ENCODE results near the gene TMC1. TPM values are rescaled to one million over a fixed set of nuclear protein-coding genes. Genes with fewer than 3 reads are reported as not detected.
A peak's percentile ranks its signal among the peaks of the same experiment; 100 is the strongest.

Gene TMC1
- total and polyA plus RNA-seq, 10 of the 15 experiments (the other 5 are each of a cell fraction or from before 2014, with no cell fraction given), result 0.06 to 0.94 (median 0.40) TPM; not detected in 1

DNA sequence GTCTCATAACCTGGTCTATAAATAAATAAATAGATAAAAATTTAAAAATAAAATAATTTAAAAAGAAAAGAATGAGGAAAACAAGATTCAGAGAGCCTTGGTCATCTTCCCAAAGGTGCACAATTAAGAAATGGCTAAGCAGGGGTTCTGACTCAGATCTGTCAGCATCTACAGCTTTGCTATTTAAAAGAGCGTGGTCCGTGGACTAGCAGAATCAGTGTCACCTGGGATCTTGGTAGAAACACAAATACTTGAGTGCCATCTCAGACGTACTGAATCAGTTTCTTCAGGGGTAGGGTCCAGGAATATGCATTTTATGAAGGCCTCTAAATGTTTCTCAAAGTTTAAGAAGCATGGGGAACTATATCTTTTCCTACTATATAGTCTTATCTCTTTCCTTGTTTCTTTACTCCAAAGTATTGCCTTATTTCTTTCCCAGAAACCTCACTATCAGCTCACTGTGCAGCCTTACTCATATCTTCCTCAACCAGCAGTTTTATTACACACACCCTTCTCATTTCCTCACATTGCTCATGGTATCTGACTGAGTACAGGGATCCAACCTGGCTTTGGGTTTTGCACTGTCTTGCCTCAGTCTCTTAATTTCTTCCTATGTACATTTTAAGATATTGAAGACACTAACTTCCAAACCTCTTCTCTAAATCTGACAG is 58.6 kb downstream of the TMC1 start:
- RAD21 ChIA-PET (ENCODE audit: unreplicated experiment), result interaction anchor here (0.6 kb wide), 1 partner anchor 54 kb away, joined by 3 read pairs; no protein-coding TSS in a partner anchor
- in situ Hi-C loops (cut with MboI), result no loop called here

GRCh38 chr9:72581694-72582093 is 60.3 kb downstream of the TMC1 start:
- H3K4me1 ChIP-seq (ENCODE audit: control insufficient read depth, insufficient read depth, low read length), result no peaks in the 10 kb centered on the region
- H3K36me3 ChIP-seq (ENCODE audit: control insufficient read depth in 2 of 2, insufficient read depth in 2 of 2, low read length in 1 of 2), result no peaks in the 10 kb centered on the region
- SMC1A ChIA-PET (ENCODE audit: uncharacterized antibody, unreplicated experiment), result interaction anchor here (1.7 kb wide), 1 partner anchor 106 kb away, joined by 4 read pairs; no protein-coding TSS in a partner anchor
- in situ Hi-C loops (cut with MboI), result no loop called here
- WGBS (ENCODE audit: insufficient coverage, insufficient replicate concordance, low lambda C conversion rate, missing lambda C conversion rate), result 0% methylated on average over 3 of the region's 9 CpGs
- no peak overlapping the region for H3K27ac ChIP-seq (ENCODE audit: control insufficient read depth, insufficient read depth)
- POLR2A ChIA-PET, result no interaction called here
- no peak for ATAC-seq
- H3K27me3 ChIP-seq (replicated peaks in 1 of 2; ENCODE audit: control insufficient read depth in 2 of 2, insufficient read depth in 2 of 2, low read length in 1 of 2), result no peaks in the 10 kb centered on the region
- H3K4me3 ChIP-seq, result no peak overlapping the region
- DNase-seq (ENCODE audit: low read depth, low spot score), result no peak
- H3K79me2 ChIP-seq (ENCODE audit: control insufficient read depth, insufficient read depth, low read length), result no peaks in the 10 kb centered on the region
- no peak overlapping the region for H3K9ac ChIP-seq (ENCODE audit: control insufficient read depth, insufficient read depth, low read length)
- H3K4me2 ChIP-seq (ENCODE audit: control insufficient read depth, insufficient read depth), result no peak overlapping the region
- CTCF ChIA-PET, result interaction anchor here (1.5 to 2.4 kb wide), 2 partner anchors 10 to 18 kb away, joined by 3 to 8 read pairs; no protein-coding TSS in a partner anchor
- no peak for FAIRE-seq
- H4K20me1 ChIP-seq (ENCODE audit: control insufficient read depth, insufficient read depth), result no peaks in the 10 kb centered on the region
- no peaks in the 10 kb centered on the region for H3K9me3 ChIP-seq (replicated peaks; ENCODE audit: control insufficient read depth, insufficient read depth, low read length)
- no TSS peak for BruUV-seq (replicated peaks)
- H2AFZ ChIP-seq (ENCODE audit: control insufficient read depth, low read depth, low read length), result no peak overlapping the region
- RAD21 ChIA-PET (ENCODE audit: unreplicated experiment), result no interaction called here
- intact Hi-C loops (cut with micrococcal nuclease; ENCODE audit: unreplicated experiment), result no loop called here
- TF ChIP-seq RCOR1 (conservative IDR thresholded peaks at IDR 0.05; ENCODE audit: low read depth, low read length), result no peak
- TF ChIP-seq SREBF2 (IDR thresholded peaks at IDR 0.05; ENCODE audit: low read length), result no peak
- no peak for TF ChIP-seq ZNF217 (IDR thresholded peaks at IDR 0.05)
- no peak for TF ChIP-seq CHD4 (IDR thresholded peaks at IDR 0.05)
- no peak for TF ChIP-seq ZSCAN29 (IDR thresholded peaks at IDR 0.05)
- no peak for TF ChIP-seq SUPT20H (IDR thresholded peaks at IDR 0.05; ENCODE audit: borderline replicate concordance, control insufficient read depth, low read depth, low read length)
- no peak for TF ChIP-seq NFXL1 (IDR thresholded peaks at IDR 0.05; ENCODE audit: borderline replicate concordance)

More for the DNA sequence above, 58.6 kb downstream of the TMC1 start:
- ATAC-seq, result no peak
- BruUV-seq (replicated peaks), result no TSS peak
- Histone ChIP-seq H3K27me3 (replicated peaks in 1 of 2; ENCODE audit: control insufficient read depth in 2 of 2, insufficient read depth in 2 of 2, low read length in 1 of 2) (no peaks in the 10 kb centered on the region), H3K4me3 (no peak overlapping the region), H2AFZ (ENCODE audit: control insufficient read depth, low read depth, low read length) (no peak overlapping the region), H4K20me1 (ENCODE audit: control insufficient read depth, insufficient read depth) (no peaks in the 10 kb centered on the region), H3K4me1 (ENCODE audit: control insufficient read depth, insufficient read depth, low read length) (no peaks in the 10 kb centered on the region), H3K9ac (ENCODE audit: control insufficient read depth, insufficient read depth, low read length) (no peak overlapping the region), H3K9me3 (replicated peaks; ENCODE audit: control insufficient read depth, insufficient read depth, low read length) (no peaks in the 10 kb centered on the region), H3K79me2 (ENCODE audit: control insufficient read depth, insufficient read depth, low read length) (no peaks in the 10 kb centered on the region), H3K36me3 (ENCODE audit: control insufficient read depth in 2 of 2, insufficient read depth in 2 of 2, low read length in 1 of 2) (no peaks in the 10 kb centered on the region), H3K27ac (ENCODE audit: control insufficient read depth, insufficient read depth) (no peak overlapping the region), H3K4me2 (ENCODE audit: control insufficient read depth, insufficient read depth) (no peak overlapping the region)
- WGBS (ENCODE audit: insufficient coverage, insufficient replicate concordance, low lambda C conversion rate, missing lambda C conversion rate), result 57% methylated on average over 3 of the region's 3 CpGs
- intact Hi-C loops (cut with micrococcal nuclease; ENCODE audit: unreplicated experiment), result no loop called here
- SMC1A ChIA-PET (ENCODE audit: uncharacterized antibody, unreplicated experiment), result interaction anchor here (1.3 kb wide), 1 partner anchor 10 kb away, joined by 5 read pairs; no protein-coding TSS in a partner anchor
- FAIRE-seq, result no peak
- no peak for DNase-seq (ENCODE audit: low read depth, low spot score)
- CTCF ChIA-PET, result interaction anchor here (1.3 to 2.4 kb wide), 2 partner anchors 10 to 12 kb away, joined by 3 to 8 read pairs; no protein-coding TSS in a partner anchor
- TF ChIP-seq BCL3 (IDR thresholded peaks at IDR 0.05; ENCODE audit: borderline replicate concordance, insufficient read depth, low read depth, low read length, poor library complexity, severe bottlenecking), result peak; percentile 40
- no peak for TF ChIP-seq SIX5 (IDR thresholded peaks at IDR 0.05; ENCODE audit: low read depth, low read length, severe bottlenecking)
- POLR2A ChIA-PET, result no interaction called here

All from GM12878 (cell line).